ENCODE data around the gene MLPH. TPM values are rescaled to one million over a fixed set of nuclear protein-coding genes. Genes with fewer than 3 reads are reported as not detected.
A peak's percentile ranks its signal among the peaks of the same experiment; 100 is the strongest.

Gene MLPH
- total RNA-seq, 1 donor from 2014 or later, result 14.8 TPM

DNA sequence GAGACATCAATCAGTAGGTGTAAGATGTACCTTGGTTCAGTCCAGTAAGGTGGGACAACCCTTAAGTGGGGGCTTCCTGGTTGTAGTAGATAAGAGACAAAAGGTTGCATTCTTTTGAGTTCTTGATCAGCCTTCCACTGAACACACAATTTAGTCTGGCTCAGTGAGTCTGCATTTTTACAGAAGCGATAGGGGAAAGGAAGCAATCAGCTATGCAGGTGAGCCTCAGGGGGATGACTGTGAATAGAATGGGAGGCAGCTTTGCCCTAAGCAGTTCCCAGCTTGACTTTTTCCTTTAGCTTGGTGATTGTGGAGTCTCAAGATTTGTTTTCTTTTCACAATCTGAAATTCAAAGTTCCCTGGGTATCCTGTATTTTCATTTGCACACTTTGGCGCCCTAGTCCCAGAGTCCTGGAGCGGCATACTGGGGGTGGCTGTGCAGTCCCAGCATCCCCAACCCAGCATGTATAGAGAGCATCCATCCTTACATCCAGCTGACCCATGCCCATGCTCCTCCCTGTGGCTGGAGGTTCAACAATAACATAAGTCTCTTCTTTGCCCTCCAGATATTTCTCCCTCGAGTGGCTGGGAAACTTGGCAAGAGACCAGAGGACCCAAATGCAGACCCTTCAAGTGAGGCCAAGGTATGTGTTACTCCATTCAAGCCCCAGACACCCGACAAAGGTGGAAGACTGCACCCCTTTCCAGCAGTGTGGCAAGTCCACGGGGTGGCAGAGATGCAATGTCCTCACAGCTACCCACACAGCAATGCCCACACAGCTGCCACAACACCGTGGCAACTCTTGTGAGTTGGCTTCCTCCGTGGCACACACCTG is 59.2 kb downstream of the MLPH start:
- no peaks in the 10 kb centered on the region for H3K27me3 Mint-ChIP-seq
- H3K36me3 Mint-ChIP-seq, result peaks cover 3% of the 10 kb centered on the region
- no peak for DNase-seq (ENCODE audit: extremely low spot score, unreplicated experiment)
- H3K27ac Mint-ChIP-seq, result no peak overlapping the region
- no peaks in the 10 kb centered on the region for H3K9me3 Mint-ChIP-seq
- TF ChIP-seq, protein P1, sequence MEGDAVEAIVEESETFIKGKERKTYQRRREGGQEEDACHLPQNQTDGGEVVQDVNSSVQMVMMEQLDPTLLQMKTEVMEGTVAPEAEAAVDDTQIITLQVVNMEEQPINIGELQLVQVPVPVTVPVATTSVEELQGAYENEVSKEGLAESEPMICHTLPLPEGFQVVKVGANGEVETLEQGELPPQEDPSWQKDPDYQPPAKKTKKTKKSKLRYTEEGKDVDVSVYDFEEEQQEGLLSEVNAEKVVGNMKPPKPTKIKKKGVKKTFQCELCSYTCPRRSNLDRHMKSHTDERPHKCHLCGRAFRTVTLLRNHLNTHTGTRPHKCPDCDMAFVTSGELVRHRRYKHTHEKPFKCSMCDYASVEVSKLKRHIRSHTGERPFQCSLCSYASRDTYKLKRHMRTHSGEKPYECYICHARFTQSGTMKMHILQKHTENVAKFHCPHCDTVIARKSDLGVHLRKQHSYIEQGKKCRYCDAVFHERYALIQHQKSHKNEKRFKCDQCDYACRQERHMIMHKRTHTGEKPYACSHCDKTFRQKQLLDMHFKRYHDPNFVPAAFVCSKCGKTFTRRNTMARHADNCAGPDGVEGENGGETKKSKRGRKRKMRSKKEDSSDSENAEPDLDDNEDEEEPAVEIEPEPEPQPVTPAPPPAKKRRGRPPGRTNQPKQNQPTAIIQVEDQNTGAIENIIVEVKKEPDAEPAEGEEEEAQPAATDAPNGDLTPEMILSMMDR (conservative IDR thresholded peaks at IDR 0.05), result no peak
- no peak overlapping the region for H3K4me3 Mint-ChIP-seq
- no peaks in the 10 kb centered on the region for H3K4me1 Mint-ChIP-seq (ENCODE audit: unreplicated experiment)

DNA sequence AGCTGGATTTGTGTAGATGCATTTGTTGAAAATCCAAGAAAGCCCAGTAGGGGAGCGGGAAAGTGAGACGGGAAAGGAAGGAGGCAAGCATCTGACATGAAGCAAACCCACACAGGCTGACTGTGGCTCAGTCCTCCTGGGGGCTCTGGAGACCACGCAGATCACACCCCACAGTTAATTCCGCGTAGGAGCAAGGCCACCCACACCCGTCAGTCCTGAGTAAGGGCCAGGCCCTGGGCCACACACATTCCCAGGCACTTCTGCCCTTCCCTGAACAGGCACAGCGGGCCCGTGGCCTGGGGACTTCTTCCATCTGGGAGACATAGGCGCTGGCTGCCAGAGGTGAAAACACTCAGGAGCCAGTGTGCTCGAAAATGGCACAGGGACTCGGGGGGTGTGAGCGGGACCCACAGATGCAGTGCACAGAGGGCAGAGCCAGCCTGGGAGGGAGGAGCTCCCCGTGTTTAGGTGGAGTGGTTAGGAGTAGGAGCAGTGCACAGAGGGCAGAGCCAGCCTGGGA is 59.9 kb downstream of the MLPH start:
- no peaks in the 10 kb centered on the region for H3K9me3 Mint-ChIP-seq
- H3K4me3 Mint-ChIP-seq, result no peak overlapping the region

DNA sequence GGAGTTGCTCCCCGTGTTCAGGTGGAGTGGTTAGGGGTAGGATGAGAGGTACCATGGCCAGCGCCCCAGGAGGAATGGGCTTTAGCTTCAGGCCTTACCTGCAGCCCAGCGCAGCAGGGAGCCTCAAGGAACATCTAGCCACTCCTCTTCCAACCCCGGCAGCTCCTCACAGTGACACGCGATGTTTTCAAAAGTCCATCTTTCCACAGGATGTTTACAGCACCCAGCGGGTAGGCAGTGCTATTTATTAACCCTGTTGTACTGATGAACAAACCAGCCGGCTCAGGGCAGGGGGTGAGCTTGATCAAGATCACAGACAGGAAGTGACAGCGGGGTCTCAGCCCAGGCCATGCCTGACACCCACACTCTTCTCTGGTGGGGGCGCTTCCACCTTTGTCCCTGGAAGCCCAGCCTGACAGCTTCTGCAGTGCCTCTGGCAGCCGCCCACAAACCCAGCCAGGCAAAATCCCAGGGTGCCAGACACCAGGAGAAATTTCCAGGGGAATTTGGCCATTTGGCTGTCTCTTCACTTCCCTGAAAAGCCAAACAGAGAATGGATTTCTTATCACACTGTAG is 60.9 kb downstream of the MLPH start:
- no peak for DNase-seq (ENCODE audit: extremely low spot score, unreplicated experiment)
- H3K27me3 Mint-ChIP-seq, result no peaks in the 10 kb centered on the region
- no peak overlapping the region for H3K27ac Mint-ChIP-seq
- H3K36me3 Mint-ChIP-seq, result no peaks in the 10 kb centered on the region
- TF ChIP-seq, protein P1 (conservative IDR thresholded peaks at IDR 0.05), result no peak
- H3K4me3 Mint-ChIP-seq, result no peak overlapping the region
- no peaks in the 10 kb centered on the region for H3K4me1 Mint-ChIP-seq (ENCODE audit: unreplicated experiment)
- no peaks in the 10 kb centered on the region for H3K9me3 Mint-ChIP-seq

More for the DNA sequence above, 59.9 kb downstream of the MLPH start:
- Mint-ChIP-seq H3K27ac (no peak overlapping the region), H3K4me1 (ENCODE audit: unreplicated experiment) (no peaks in the 10 kb centered on the region), H3K27me3 (no peaks in the 10 kb centered on the region), H3K36me3 (no peaks in the 10 kb centered on the region)
- TF ChIP-seq, protein P1 (conservative IDR thresholded peaks at IDR 0.05), result no peak
- DNase-seq (ENCODE audit: extremely low spot score, unreplicated experiment), result no peak

DNA sequence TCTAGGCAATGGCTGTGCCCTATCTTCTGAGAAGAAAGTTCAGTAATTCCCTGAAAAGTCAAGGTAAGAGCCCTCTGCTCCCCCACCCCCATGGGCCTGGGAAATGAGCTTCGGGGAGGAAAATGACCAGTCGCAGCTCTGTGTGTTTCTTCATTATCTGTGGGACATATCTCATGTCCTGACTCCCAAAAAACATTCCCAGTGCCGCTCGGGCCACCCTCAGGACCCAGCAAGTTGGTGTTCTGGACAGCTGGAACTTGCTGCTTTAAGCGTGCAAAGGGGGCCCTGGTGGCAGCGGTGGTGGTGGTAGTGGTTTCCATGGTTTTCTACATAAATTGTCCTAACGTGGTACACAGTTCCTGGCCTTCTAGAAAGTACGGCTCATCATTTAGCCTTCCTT is 62.2 kb downstream of the MLPH start:
- Mint-ChIP-seq H3K27ac (no peak overlapping the region), H3K27me3 (no peaks in the 10 kb centered on the region), H3K4me1 (ENCODE audit: unreplicated experiment) (no peaks in the 10 kb centered on the region), H3K36me3 (no peaks in the 10 kb centered on the region), H3K9me3 (no peaks in the 10 kb centered on the region), H3K4me3 (no peak overlapping the region)
- no peak for DNase-seq (ENCODE audit: extremely low spot score, unreplicated experiment)
- TF ChIP-seq, protein P1 (conservative IDR thresholded peaks at IDR 0.05), result no peak

DNA sequence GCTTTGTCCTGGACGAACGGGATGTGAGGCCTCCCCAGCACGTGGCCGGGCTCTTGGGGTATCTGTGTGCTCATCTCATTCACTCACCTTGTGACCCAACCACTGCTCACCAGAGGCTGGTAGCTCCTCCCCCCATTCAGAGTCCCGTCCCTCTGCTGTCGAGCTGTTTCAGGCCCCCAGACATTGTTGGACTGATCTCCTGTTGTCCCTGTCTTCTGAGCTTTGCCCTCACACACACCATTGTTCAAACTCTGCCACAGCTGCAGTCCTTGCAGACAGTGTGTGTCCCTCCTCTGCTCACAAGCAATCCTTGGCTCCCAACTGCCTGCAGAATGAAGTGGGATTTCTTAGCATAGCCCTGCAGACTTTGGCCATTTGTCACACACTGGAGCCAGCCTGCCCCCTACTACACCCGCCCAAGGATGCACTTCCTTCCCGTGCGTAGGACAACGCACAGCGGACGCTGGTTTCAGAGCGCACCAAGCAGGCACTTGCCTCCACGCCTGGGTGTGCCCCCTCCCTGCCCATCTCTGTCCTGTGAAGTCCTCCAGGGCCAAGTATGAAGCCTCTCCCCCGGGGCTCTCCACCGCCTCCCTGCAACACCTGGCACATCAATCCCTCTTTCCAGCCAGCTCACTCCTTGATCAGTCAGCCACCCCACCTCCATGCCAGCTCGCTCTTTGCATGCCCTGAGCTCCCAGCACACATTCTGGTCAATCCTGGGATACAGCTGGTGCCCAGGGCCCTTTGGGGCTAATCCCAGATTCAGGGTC is 62.8 kb downstream of the MLPH start:
- peak overlapping the region; percentile 50 for H3K27ac Mint-ChIP-seq
- TF ChIP-seq, protein P1 (conservative IDR thresholded peaks at IDR 0.05), result no peak

More for the DNA sequence above, 62.8 kb downstream of the MLPH start:
- Mint-ChIP-seq H3K36me3 (no peaks in the 10 kb centered on the region), H3K9me3 (no peaks in the 10 kb centered on the region), H3K27me3 (no peaks in the 10 kb centered on the region), H3K4me1 (ENCODE audit: unreplicated experiment) (no peaks in the 10 kb centered on the region), H3K4me3 (no peak overlapping the region)
- DNase-seq (ENCODE audit: extremely low spot score, unreplicated experiment), result no peak
